A549 (cell line): ENCODE results near the gene NXNL2. TPM values are rescaled to one million over a fixed set of nuclear protein-coding genes. Genes with fewer than 3 reads are reported as not detected.

Experiments used
- ATAC-seq, 2 experiments: fragments of 200-7000 bp in 1 of 2; fragments of >200 bp in 1 of 2; cut with Nextera tagmentation in 1 of 2; cut with Tn5 transposase in 1 of 2; 3 replicates each; pipeline versions ENCODE4 v1.8.0 to v1.9.1; 2018 to 2020; ENCODE audit warnings: mild to moderate bottlenecking in 1 of 2, moderate library complexity in 1 of 2
- CTCF ChIA-PET: fragments of 300-600 bp; sonication (Branson Sonifier 250); formaldehyde crosslinking; extraction: SDS; loops from one replicate; lab custom pipeline; 2021; ENCODE audit warnings: antibody characterized with exemption, inconsistent platforms; lab: Yijun Ruan, JAX
- POLR2A ChIA-PET: fragments of 350-600 bp; formaldehyde crosslinking; extraction: SDS; loops from one replicate; lab custom pipeline; 2021; ENCODE audit warnings: antibody characterized with exemption, inconsistent platforms; lab: Yijun Ruan, JAX
- DNase-seq, 2 experiments: peaks; one replicate each; pipeline versions ENCODE4 v3.0.0 to v3.0.0-alpha.2; 2011 to 2016; ENCODE audit warnings: low read depth in 1 of 2, low spot score in 1 of 2
- FAIRE-seq: peaks from 2 replicates; lab custom pipeline; 2011; peaks lifted over from hg19 to GRCh38; lab: Jason Lieb, UNC
- H3K27ac ChIP-seq, 2 experiments: fragments of >200 bp; sonication (Bioruptor Twin); formaldehyde crosslinking; 3 replicates each; pipeline ENCODE4 v1.5.1; 2016 to 2017
- H3K4me1 ChIP-seq: fragments of >200 bp; sonication (Bioruptor Twin); formaldehyde crosslinking; 3 replicates; pipeline ENCODE4 v1.6.1; 2016
- H3K4me2 ChIP-seq: fragments of >200 bp; sonication (Bioruptor Twin); formaldehyde crosslinking; 3 replicates; pipeline ENCODE4 v1.6.1; 2016
- H3K4me3 ChIP-seq: fragments of >200 bp; sonication (Bioruptor Twin); formaldehyde crosslinking; 3 replicates; pipeline ENCODE4 v1.5.1; 2016
- H3K9me3 ChIP-seq: fragments of >200 bp; sonication (Bioruptor Twin); formaldehyde crosslinking; 3 replicates; pipeline ENCODE4 v1.6.1; 2016
- BCL3 ChIP-seq: fragments of >200 bp; sonication (Bioruptor Twin); formaldehyde crosslinking; IDR thresholded peaks from 3 replicates; pipeline ENCODE4 v1.6.1; 2016
- CBX8 ChIP-seq: fragments of 200-600 bp; sonication (generic); IDR thresholded peaks from 2 replicates; pipeline ENCODE4 v1.6.1; 2016
- CEBPB ChIP-seq, 2 experiments: fragments of >200 bp in 1 of 2; sonication (Bioruptor Twin) in 1 of 2; formaldehyde crosslinking in 1 of 2; IDR thresholded peaks; 2 replicates each; pipeline ENCODE4 v1.6.1; 2012 to 2016
- CHD2 ChIP-seq: fragments of 150-350 bp; IDR thresholded peaks from 2 replicates; pipeline ENCODE4 v1.6.1; 2014; ENCODE audit warnings: low read length; ENCODE audit not compliant: partially characterized antibody
- CHD4 ChIP-seq: fragments of 200-600 bp; sonication (generic); IDR thresholded peaks from 2 replicates; pipeline ENCODE4 v1.6.1; 2016; ENCODE audit warnings: antibody characterized with exemption, mild to moderate bottlenecking, borderline replicate concordance
- CTCF ChIP-seq: fragments of >200 bp; sonication (Bioruptor Twin); formaldehyde crosslinking; IDR thresholded peaks from 3 replicates; pipeline ENCODE4 v1.5.1; 2016
- EHF ChIP-seq: fragments of 250-450 bp; sonication (Bioruptor Pico); IDR thresholded peaks from 2 replicates; pipeline ENCODE4 v1.5.0; 2020; ENCODE audit warnings: mild to moderate bottlenecking
- EHMT2 ChIP-seq: fragments of 200-600 bp; sonication (generic); IDR thresholded peaks from 2 replicates; pipeline ENCODE4 v1.6.1; 2016; ENCODE audit warnings: antibody characterized with exemption, low read depth, mild to moderate bottlenecking, moderate library complexity
- ESRRA ChIP-seq: fragments of 150-350 bp; IDR thresholded peaks from 2 replicates; pipeline ENCODE4 v1.6.1; 2014; ENCODE audit warnings: mild to moderate bottlenecking, low read length, borderline replicate concordance
- FOSB ChIP-seq: fragments of 250-450 bp; sonication (Bioruptor Pico); IDR thresholded peaks from 2 replicates; pipeline ENCODE4 v1.5.0; 2020; ENCODE audit warnings: mild to moderate bottlenecking, moderate library complexity
- FOSL2 ChIP-seq, 2 experiments: fragments of 450-650 bp in 1 of 2; fragments of >200 bp in 1 of 2; sonication (Bioruptor Twin) in 1 of 2; formaldehyde crosslinking; IDR thresholded peaks; 2 replicates each; pipeline versions ENCODE4 v1.5.0 to v1.6.1; 2016 to 2020; ENCODE audit warnings: mild to moderate bottlenecking in 1 of 2, moderate library complexity in 1 of 2
- FOXS1 ChIP-seq: fragments of 250-450 bp; sonication (Bioruptor Pico); IDR thresholded peaks from 2 replicates; pipeline ENCODE4 v1.5.0; 2020; ENCODE audit warnings: mild to moderate bottlenecking, moderate library complexity
- GATA3 ChIP-seq: IDR thresholded peaks from 2 replicates; pipeline ENCODE4 v1.6.1; 2012; ENCODE audit warnings: borderline replicate concordance
- HDAC2 ChIP-seq: fragments of 200-600 bp; sonication (generic); IDR thresholded peaks from 2 replicates; pipeline ENCODE4 v1.6.1; 2016
- HES2 ChIP-seq: fragments of >200 bp; sonication (Bioruptor Twin); formaldehyde crosslinking; IDR thresholded peaks from 2 replicates; pipeline ENCODE4 v1.6.1; 2016
- HOXB13 ChIP-seq: fragments of 250-450 bp; sonication (Bioruptor Pico); IDR thresholded peaks from 2 replicates; pipeline ENCODE4 v1.5.0; 2020; ENCODE audit warnings: low read depth, mild to moderate bottlenecking, moderate library complexity
- HOXB5 ChIP-seq: fragments of 250-450 bp; sonication (Bioruptor Pico); IDR thresholded peaks from 2 replicates; pipeline ENCODE4 v1.5.0; 2020; ENCODE audit warnings: mild to moderate bottlenecking, moderate library complexity
- MAFK ChIP-seq: fragments of 450-650 bp; IDR thresholded peaks from 2 replicates; pipeline ENCODE4 v1.6.1; 2014; ENCODE audit not compliant: partially characterized antibody
- MYC ChIP-seq: IDR thresholded peaks from 2 replicates; pipeline ENCODE4 v1.6.1; 2012; ENCODE audit warnings: mild to moderate bottlenecking, inconsistent platforms, low read length, improper control_type of control experiment, borderline replicate concordance
- NR3C1 ChIP-seq: fragments of >200 bp; sonication (Bioruptor Twin); formaldehyde crosslinking; IDR thresholded peaks from 3 replicates; pipeline ENCODE4 v1.6.1; 2017
- POLR2A ChIP-seq: IDR thresholded peaks from 2 replicates; pipeline ENCODE4 v1.6.1; 2012; ENCODE audit warnings: mild to moderate bottlenecking, low read length
- REST ChIP-seq: fragments of 200-600 bp; sonication (generic); IDR thresholded peaks from 2 replicates; pipeline ENCODE4 v1.6.1; 2016; ENCODE audit warnings: antibody characterized with exemption, mild to moderate bottlenecking, moderate library complexity
- SMC3 ChIP-seq: fragments of >200 bp; sonication (Bioruptor Twin); formaldehyde crosslinking; IDR thresholded peaks from 3 replicates; pipeline ENCODE4 v1.6.1; 2018; ENCODE audit warnings: inconsistent platforms
- TFCP2L1 ChIP-seq: fragments of 250-450 bp; sonication (Bioruptor Pico); IDR thresholded peaks from 2 replicates; pipeline ENCODE4 v1.5.0; 2021; ENCODE audit warnings: mild to moderate bottlenecking
- ZFP36 ChIP-seq: fragments of 450-650 bp; IDR thresholded peaks from 2 replicates; pipeline ENCODE4 v1.6.1; 2014; ENCODE audit warnings: borderline replicate concordance; ENCODE audit not compliant: partially characterized antibody
- ZSCAN20 ChIP-seq: fragments of 250-450 bp; sonication (Bioruptor Pico); IDR thresholded peaks from 2 replicates; pipeline ENCODE4 v1.8.0; 2022; ENCODE audit warnings: mild to moderate bottlenecking, moderate library complexity
- WGBS: methylation state at CpG from one replicate; pipeline ENCODE4 v1.1.6; 2017; ENCODE audit errors: missing lambda C conversion rate; 5-methylcytosine and 5-hydroxymethylcytosine counted together
- polyA plus RNA-seq, 4 experiments: library from polyadenylated mRNA; depleted of rRNA in 3 of 4; stranded (reverse); fragments of >200 nt; fragmentation: RNase III in 1 of 4; extraction: RNeasy Plus Mini Kit Qiagen cat#74134 plus additional on column Dnase treatment in 1 of 4; gene quantifications; 2 replicates in 3 of 4; 3 replicates in 1 of 4; pipeline ENCODE4 v1.2.3, GENCODE V29; 2011 to 2017

NXNL2 gene
- polyA plus RNA-seq, 2 of the 4 experiments (the other 2 are of a cell fraction), result 0.71 to 1.4 TPM

- WGBS, result 70% methylated on average over 5 of the region's 5 CpGs
- no peak for TF ChIP-seq REST
- TF ChIP-seq HOXB5 (CRISPR knock-in tag), result no peak
- TF ChIP-seq HDAC2, result no peak
- TF ChIP-seq CBX8, result no peak
- no peak for TF ChIP-seq TFCP2L1 (CRISPR knock-in tag)
- TF ChIP-seq EHF (CRISPR knock-in tag), result no peak
- TF ChIP-seq POLR2A, result no peak
- no peak for TF ChIP-seq FOSL2 (IDR thresholded peaks at IDR 0.05)
- TF ChIP-seq FOSL2 (CRISPR knock-in tag; IDR thresholded peaks at IDR 0.05), result no peak
- no peak for TF ChIP-seq CEBPB (IDR thresholded peaks at IDR 0.05)
- no peak for TF ChIP-seq ESRRA
- no peak for TF ChIP-seq ZFP36
- no peak for TF ChIP-seq HES2
- TF ChIP-seq, all 56 proteins: peak for 0
- Histone ChIP-seq H3K4me2 (no peak overlapping the region), H3K4me3 (no peak overlapping the region), H3K9me3 (no peaks in the 10 kb centered on the region), H3K4me1 (peaks cover 4% of the 10 kb centered on the region; the same call in 2 of the 3 replicates), H3K27ac (no peak overlapping the region)
- ATAC-seq (no peak), DNase-seq (no peak), FAIRE-seq (no peak)
- POLR2A ChIA-PET, result no interaction called here
- CTCF ChIA-PET, result interaction anchor here (1.3 kb wide), 2 partner anchors 12 to 475 kb away, joined by 3 to 5 read pairs; no protein-coding TSS in a partner anchor
Observed at GRCh38 chr9:88580961-88581360, 46.0 kb downstream of the NXNL2 start.

- TF ChIP-seq EHMT2 (no peak), MYC (no peak), BCL3 (no peak), HOXB13 (CRISPR knock-in tag) (no peak), SMC3 (no peak), FOXS1 (CRISPR knock-in tag) (no peak), GATA3 (no peak), HES2 (no peak), ZSCAN20 (CRISPR knock-in tag) (no peak), FOSB (CRISPR knock-in tag) (no peak), MAFK (no peak), TFCP2L1 (CRISPR knock-in tag) (no peak), CHD4 (no peak), CTCF (no peak), CHD2 (no peak), NR3C1 (no peak), CEBPB (IDR thresholded peaks at IDR 0.05) (no peak)
- H3K4me3 ChIP-seq, result no peak overlapping the region
- 0 out of 3 replicates have a peak, but pooled peaks cover 5% of the 10 kb centered on the region for H3K4me1 ChIP-seq
- DNase-seq (no peak), FAIRE-seq (no peak), ATAC-seq (no peak)
- no peak overlapping the region for H3K27ac ChIP-seq
- ChIA-PET CTCF (interaction anchor here (0.6 to 1.7 kb wide), 6 partner anchors 10 to 417 kb away, joined by 3 to 6 read pairs (median 4); no protein-coding TSS in a partner anchor), POLR2A (no interaction called here)
- WGBS, result 70% methylated on average over 8 of the region's 8 CpGs
- no peaks in the 10 kb centered on the region for H3K9me3 ChIP-seq
- no peak overlapping the region for H3K4me2 ChIP-seq
Observed at GRCh38 chr9:88583901-88584596, 49.1 kb downstream of the NXNL2 start.
